ENCODE results near the gene STON1.
"Not testable (repeated sequence)": the region's sequence is repeated elsewhere in the genome, so short reads cannot be mapped to it uniquely, and the experiment has no call there.

STON1 gene, protein sequence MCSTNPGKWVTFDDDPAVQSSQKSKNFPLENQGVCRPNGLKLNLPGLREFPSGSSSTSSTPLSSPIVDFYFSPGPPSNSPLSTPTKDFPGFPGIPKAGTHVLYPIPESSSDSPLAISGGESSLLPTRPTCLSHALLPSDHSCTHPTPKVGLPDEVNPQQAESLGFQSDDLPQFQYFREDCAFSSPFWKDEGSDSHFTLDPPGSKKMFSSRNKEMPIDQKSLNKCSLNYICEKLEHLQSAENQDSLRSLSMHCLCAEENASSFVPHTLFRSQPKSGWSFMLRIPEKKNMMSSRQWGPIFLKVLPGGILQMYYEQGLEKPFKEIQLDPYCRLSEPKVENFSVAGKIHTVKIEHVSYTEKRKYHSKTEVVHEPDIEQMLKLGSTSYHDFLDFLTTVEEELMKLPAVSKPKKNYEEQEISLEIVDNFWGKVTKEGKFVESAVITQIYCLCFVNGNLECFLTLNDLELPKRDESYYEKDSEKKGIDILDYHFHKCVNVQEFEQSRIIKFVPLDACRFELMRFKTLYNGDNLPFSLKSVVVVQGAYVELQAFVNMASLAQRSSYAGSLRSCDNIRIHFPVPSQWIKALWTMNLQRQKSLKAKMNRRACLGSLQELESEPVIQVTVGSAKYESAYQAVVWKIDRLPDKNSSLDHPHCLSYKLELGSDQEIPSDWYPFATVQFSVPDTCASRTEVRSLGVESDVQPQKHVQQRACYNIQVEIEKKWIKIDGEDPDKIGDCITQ

DNA sequence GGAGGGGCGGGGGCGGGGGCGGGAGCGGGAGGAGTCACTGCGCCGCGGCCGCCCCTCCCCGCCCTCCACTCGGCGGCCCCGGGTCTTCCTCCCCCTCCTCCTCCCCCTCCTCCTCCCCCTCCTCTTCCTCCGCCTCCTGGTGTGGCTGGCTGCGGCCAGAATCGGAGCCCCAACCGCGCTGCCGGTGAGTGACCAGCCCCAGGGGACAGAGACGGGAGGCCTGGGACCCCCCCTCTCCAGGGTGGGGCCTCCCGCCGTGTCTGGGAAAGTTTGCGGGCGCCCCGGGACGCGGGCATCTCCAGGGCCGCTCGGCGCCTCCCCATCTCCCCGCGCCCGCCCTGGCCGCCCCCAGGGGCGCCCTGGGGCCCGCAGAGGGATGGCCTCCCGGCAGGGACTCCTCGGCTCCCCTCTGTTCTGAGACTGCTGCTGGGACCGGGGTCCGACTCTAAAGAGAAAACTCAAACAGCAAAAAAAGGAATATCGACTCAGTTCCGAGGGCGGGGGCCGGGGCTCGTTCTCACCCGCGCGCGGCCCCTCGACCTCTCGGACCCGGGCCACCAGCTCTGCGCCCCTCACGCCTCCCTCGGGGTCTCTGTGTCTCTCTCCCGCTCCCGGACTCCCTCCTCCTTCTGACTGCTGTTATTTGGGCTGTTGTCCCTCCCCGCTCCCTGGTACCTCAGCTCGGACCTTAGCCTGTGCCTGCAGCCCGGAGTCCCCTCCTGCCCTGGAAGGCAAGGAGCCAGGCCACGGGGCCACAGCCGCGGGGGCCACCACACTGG, at the start of gene STON1:
Gene STON1, plus strand, starts transcription at position 122 of the 779 bp plus-strand sequence. CDS start 50,480 bp downstream, outside the sequence.
- DNase-seq (ENCODE audit: low spot score): peak; percentile 43

DNA sequence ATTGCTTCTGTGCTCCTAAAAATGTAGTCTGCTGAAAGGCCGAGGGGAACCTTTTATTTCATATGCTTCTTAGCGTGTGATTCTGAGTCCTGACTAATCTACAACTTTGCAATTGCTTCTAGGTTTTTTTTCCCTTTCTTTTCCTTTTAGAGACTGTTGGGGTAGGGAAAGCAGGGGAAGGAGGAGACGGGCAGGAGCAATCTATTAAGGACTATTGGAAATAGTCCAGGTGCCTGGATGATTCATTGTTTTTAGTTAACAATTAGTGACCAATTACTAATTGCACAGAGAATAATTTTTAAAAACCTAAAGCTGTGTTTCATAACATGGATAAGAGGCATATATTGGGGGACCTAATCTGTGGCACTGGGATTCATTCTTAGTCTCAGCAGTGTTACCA, 49.4 kb upstream of the STON1 start:
- DNase-seq (ENCODE audit: low spot score): no peak

DNA sequence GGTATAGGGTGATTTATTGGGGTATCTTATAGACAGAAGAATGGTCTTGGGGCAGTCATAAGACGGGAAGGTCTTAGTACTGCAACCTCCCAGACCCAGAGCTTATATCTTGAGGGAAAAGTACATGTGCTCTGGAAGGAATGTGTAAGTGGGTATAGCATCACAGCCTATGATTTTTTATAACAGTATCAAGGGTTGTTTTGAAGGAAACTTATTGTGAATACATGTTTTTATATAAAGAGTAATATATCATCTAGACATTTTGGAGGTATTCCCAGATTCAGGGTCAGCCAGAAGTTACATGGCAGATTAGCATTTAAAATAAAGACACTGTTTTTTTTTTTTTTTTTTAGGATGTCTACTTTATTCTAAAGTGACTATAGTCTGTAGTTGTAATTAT, 47.6 kb upstream of the STON1 start:
- no peak for DNase-seq (ENCODE audit: low spot score)

DNA sequence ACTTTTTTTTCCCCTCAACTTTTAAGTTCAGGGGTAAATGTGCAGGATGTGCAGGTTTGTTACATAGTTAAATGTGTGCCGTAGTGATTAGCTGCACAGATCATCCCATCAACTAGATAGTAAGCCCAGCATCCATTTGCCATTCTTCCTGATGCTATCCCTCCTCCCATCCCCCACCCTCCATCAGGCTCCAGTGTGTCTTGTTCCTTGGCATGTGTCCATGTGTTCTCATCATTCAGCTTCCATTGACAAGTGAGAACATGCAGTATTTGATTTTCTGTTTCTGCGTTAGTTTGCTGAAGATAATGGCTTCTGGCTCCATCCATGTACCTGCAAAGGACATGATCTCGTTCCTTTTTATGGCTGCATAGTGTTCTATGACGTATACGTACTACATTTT, 47.2 kb upstream of the STON1 start:
- no peak for DNase-seq (ENCODE audit: low spot score)

DNA sequence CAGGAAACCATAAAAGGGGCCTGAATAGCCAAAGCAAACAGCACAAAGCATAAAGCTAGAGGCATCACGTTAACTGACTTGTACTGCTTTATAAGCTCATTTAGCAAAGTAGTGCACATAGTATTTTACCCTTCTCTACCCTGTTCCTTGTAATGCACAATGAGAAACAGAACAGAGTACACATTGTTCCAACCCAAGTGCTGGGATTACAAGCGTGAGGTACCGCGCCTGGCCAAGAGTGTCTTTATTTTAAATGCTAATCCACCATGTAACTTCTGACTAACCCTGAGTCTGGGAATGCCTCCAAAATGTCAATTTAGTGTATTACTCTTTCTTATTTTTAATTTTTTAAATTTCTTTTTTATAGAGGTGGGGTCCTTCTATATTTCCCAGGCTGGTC, 46.4 kb upstream of the STON1 start:
- no peak for DNase-seq (ENCODE audit: low spot score)

DNA sequence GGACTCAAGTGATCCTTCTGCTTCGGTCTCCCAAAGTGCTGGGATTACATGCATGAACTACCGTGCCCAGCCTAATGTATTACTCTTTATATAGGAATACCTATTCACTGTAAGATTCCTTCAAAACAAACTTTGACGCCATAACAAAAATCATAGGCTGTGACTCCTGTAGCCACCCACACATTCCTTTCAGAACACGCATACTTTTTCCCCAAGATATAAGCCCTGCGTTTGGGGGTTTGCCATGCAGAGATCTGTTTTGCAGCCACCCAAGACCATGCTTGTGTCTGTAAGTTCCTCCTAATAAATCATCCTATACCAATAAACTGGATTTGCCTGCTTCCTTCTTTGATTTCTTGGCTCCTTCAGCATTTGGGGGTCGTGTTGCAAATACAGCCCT, 46.0 kb upstream of the STON1 start:
- DNase-seq (ENCODE audit: low spot score): no peak

DNA sequence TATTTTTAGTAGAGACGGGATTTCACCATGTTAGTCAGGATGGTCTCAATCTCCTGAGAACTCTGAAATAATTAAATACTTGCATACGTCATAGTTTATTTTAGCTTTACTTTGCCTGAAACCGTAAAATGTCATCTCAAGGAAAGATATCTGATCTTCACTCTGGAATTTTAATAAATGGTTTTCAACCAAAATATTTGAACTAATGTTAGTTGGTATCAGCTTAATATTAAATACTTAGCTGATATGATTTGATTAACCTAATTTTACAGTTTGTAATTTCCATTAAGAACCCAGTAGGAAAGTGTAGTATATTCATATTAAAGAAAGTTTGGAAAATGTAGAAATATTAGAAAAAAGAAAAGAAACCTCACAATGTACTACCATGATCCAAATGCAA, 41.4 kb upstream of the STON1 start:
- no peak for DNase-seq (ENCODE audit: low spot score)

DNA sequence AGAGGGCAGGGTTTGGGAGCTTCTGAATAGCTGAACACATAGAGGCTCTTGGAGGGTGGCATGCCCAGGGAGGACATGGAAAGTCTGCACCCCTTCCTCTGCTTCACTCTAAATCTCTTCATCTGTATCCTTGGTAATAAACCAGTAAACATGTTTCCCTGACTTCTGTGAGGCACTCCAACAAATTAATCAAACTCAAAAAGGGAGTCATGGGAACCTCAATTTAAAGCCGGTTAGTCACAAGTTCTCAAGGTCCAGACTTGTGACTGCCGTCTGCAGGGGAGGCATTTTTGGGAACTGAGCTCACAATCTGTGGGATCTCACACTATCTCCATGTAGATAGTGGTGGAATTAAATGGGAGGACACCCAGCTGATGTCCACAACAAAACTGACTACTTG, 33.1 kb upstream of the STON1 start:
- DNase-seq (ENCODE audit: low spot score): no peak

DNA sequence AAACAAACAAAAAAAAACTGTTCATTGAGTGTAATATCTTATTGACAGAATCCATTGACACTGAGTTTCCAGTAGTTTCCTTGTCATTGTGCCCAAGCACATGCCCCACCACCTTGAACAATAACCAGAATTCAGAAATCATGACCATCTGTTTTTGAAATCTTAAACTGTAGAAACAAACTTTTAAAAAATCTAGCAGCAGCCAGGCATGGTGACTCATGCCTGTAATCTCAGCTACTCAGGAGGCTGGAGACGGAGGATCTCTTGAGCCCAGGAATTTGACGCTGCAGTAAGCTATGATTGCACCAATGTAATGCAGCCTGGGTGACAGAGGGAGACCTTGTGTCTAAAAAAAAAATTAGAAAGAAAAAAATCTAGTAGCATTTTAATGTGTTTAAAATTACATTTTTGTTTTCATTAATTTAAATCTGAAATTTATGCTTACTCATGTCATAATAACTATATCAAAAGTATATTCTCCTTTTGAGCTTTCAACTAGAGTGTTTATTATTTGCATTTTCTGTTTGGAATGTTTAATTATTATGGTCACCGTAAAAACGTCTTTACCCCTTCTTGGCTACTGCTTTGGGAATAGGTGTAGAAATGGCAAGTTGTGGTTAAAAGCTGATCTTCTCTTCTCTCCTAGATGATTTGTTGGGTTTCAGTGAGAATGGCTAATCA, 25.2 kb upstream of the STON1 start:
- no peak for DNase-seq (ENCODE audit: low spot score)

DNA sequence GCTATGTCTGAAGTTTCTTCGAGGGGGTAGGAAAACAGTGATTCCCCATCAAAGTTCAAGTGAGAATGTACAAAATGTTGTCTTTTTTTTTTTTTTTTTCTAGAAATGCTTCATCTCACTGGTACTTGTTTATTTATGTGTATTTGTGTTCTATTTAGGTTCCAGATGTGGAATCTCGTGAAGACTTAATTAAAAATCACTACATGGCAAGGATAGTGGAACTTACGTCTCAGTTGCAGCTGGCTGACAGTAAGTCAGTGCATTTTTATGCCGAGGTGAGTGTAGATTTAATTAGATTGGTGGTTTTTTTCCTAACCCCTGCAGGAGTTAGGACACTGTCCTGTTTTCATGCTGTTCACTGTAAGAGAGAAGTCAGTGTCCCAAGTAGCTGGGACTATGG, 22.8 kb upstream of the STON1 start:
- no peak for DNase-seq (ENCODE audit: low spot score)

DNA sequence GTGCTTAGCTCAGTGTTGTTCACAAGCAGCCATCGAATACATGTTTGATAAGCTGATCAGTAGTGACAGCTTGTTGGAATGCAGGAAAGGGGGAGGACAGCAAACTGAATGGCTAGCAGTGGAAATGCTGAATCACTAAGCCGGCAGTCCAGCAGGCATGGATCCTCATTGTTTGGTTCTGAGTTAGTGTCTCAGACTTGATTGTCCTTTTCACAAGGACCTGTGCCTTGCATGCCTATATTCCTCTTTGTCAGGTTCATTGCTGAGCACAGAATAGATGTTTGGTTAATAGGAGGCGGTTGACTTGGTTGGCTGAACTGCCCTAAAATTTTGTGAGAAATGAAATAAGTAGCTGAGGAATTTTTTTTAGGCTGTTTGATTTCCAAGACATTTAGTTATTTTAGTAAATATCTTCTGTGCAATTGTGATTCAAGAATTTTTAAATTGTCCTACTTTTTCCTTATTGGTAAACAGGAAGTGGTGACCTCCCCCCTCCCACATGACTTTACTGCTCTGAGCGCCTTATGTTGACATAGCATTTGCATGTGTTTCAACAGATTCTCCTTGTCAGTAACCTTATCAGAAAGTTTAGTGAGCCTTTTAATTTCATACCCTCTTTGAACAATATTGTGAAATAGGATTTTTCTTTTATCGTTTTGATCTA, 21.4 kb upstream of the STON1 start:
- no peak for DNase-seq (ENCODE audit: low spot score)

DNA sequence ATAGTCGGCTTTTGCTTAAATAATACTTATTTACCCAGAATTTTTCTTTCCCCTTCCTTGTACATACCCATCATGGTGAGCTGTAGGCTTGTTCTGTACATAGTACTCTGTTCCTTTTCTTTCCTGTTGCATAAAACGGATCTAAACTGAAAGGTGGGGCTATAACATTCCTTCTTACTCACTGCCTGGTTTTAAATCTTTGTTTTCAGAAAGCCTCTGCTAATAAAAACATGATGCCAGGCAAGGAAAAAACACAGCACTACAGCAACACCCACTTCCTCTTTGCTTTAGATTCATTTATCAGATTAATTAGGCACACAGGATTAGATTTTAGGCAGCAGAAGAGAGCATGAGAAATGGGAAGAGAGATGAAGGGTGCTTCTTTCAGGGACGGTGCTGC, 19.6 kb upstream of the STON1 start:
- no peak for DNase-seq (ENCODE audit: low spot score)

DNA sequence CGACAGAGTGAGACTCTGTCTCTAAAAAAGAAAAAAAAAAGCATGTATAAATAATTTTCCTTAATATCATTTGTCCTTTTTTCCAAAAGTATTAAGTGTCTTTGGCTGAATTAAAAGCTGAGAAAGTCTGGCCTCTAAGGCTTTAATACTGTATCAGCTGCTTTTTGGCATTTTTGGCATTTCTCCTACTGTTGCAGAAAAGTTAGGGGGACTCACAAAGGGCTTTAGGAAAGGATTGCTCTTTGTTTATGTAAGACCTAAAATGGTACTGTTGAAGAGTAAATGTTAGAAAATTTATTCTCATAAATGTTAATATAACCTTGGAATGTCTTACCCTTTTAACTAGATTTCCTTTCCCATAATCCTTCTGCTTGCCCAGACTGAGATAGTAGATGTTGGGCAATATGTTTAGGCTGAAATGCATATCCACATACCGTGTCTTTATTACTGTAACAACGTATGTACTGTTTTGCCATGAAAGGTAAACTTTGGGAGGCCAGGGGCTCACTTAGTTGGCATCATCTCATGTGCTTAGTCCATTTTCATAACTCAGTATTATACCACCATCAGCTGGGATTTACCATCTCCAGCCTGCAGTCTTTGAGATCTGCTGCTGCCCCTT, 18.0 kb upstream of the STON1 start:
- DNase-seq (ENCODE audit: low spot score): no peak

DNA sequence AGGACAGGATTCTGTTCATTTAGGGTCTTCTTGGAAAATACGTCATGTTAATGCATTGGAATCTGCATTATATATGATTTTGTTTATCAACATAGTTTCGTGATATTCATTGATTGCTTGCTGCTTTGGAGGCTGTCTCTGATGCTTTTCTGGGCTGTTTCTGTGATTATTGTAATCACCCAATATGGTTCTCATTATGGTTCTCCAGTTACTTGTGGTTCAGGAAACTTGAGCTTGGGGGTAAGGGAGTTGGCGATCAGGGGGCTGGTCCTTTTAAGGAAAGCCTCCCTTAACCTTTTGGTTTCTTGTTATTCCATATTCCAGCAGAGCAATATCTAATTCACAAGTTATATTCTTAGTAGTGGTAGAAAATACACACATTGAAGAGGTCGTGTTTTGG, 17.4 kb upstream of the STON1 start:
- DNase-seq (ENCODE audit: low spot score): no peak

DNA sequence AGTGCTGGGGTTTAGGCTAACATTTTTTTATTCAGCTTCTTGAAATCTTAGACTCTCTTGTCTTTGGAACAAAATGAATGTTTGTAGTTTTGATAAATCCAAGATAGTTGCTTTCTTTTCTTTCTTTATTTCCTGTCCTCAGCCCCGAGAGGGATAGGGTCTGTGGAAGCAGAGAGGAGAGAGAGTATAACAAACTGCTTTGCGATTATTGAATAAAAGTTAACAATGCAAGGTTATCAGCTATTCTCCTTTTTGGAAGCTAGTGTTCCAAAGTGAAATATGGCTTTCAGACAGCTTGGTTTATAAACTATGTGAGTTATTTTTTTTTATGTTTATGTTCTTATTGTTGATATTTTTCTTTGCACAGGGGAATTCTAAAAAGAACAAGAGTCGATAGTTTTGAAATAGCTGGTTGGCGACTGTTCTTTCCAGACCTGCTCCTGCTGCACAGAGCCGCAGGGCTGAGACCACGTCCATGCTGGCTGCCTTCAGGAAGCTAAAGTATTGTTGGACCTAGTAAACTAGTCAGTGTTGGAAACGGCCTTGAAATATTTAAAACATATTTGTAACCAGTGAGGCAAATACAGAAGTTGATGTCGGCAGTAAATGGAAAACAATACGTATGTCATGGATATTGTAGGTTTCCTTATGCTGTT, 15.5 kb upstream of the STON1 start:
- no peak for DNase-seq (ENCODE audit: low spot score)

DNA sequence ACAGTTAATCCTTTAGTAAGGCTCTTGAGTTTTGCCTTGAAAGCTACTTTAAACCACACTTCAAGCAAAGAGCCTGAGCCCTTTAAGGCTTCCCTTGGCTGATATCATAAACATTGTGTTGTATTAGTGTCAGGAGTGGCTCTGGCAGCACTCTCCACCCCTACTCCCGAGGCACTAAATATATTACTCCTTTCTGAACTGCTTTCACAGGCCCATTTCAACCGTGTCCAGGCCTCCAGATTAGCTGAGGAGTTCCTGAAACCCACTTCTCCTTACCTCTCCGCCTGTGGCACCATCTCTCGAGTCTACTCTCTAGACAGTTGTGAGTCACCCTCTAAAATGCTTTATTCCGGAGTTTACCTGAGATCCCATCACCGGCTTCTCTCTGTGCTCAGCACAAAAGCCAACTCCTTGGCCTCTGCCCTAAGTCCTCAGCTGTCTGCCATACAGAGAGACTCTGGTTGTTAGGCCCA, 14.4 kb upstream of the STON1 start:
- DNase-seq (ENCODE audit: low spot score): no peak

DNA sequence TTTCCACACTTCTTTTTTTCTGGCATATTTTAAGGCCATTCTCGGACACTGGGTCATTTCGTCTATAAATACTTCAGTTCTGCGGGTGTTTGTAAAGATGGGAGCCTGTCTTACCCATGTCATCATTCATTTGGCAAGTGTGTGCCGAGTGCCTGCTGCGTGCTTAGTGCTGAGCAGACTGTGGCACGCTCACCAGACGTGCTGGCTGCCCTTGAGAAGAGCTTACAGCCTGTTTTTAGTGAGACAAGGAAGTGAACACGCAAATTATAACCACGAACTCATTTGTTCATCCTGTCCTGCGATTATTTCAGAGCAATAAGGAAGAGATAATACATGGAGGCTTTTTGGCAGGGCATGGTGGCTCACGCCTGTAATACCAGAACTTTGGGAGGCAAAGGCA, 10.4 kb upstream of the STON1 start:
- peak; percentile 24 for DNase-seq (ENCODE audit: low spot score)

DNA sequence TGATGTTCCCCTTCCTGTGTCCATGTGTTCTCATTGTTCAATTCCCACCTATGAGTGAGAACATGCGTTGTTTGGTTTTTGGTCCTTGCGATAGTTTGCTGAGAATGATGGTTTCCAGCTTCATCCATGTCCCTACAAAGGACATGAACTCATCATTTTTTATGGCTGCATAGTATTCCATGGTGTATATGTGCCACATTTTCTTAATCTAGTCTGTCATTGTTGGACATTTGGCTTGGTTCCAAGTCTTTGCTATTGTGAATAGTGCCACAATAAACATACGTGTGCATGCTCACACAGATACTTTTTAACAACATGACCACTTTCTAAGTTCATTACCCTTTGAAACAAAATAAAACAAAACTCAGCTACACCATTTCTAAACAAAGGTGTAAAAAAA, 5.2 kb upstream of the STON1 start:
- not testable (repeated sequence) for DNase-seq (ENCODE audit: low spot score)

DNA sequence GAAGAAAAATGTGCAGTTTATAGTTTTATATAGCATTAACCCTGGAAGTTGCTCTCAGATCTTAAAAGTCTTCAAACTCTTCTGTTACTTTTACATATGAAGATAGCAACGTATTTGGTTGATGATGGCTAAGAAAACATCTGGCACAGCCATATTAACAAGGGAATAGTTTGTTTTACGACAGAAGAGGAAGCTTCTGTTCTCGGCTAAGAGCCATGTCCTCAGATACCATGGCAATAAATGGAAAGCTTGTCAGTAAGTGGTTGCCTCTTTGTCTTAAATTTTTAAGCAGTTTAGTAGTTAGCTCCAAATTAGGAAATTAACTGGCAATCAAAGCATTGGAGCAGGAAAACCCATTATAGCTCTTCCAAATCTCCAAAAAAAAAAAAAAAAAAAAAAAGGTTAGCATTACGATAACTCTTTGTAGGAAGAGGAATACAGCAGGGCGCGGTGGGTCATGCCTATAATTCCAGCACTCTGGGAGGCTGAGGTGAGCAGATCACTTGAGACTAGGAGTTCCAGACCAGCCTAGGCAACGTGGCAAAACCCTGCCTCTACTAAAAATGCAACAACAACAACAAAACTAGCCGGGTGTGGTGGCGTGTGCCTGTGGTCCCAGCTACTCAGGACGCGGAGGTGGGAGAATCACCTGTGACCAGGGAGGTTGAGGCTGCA, 4.5 kb upstream of the STON1 start:
- no peak for DNase-seq (ENCODE audit: low spot score)

Measured in germinal center (tissue), 1 donor.